H1 (cell line): ENCODE measurements around the gene RDH16. TPM values are rescaled to one million over a fixed set of nuclear protein-coding genes. Genes with fewer than 3 reads are reported as not detected.

Experiments used
- CTCF ChIA-PET: fragments of 300-600 bp; sonication (Branson Sonifier 250); formaldehyde crosslinking; loops from one replicate; lab custom pipeline; 2021; ENCODE audit not compliant: partially characterized antibody; lab: Charles Lee
- POLR2A ChIA-PET: fragments of 300-600 bp; sonication (Branson Sonifier 250); formaldehyde crosslinking; loops from one replicate; lab custom pipeline; 2021; ENCODE audit warnings: inconsistent platforms; ENCODE audit not compliant: partially characterized antibody; lab: Charles Lee
- DNase-seq, 2 experiments: peaks; one replicate each; pipeline versions ENCODE4 v3.0.0 to v3.0.0-alpha.2; 2010 to 2022; ENCODE audit warnings: low spot score in 2 of 2, low read depth in 1 of 2, mixed read lengths in 1 of 2
- FAIRE-seq: peaks from 2 replicates; lab custom pipeline; 2011; peaks lifted over from hg19 to GRCh38; lab: Jason Lieb, UNC
- H2AFZ ChIP-seq: 2 replicates; pipeline ENCODE4 v1.8.1; 2012; ENCODE audit warnings: low read length, inconsistent platforms
- H2AK5ac ChIP-seq: 2 replicates; pipeline ENCODE4 v1.6.1; 2013; ENCODE audit warnings: low read depth, low read length
- H2BK120ac ChIP-seq: replicated peaks from 2 replicates; pipeline ENCODE3; 2013; ENCODE audit warnings: low read depth, low read length, inconsistent platforms
- H2BK12ac ChIP-seq: 2 replicates; pipeline ENCODE4 v1.6.1; 2013; ENCODE audit warnings: low read depth, low read length
- H2BK15ac ChIP-seq: 2 replicates; pipeline ENCODE4 v1.6.1; 2013; ENCODE audit warnings: low read length
- H2BK20ac ChIP-seq: 2 replicates; pipeline ENCODE4 v1.6.1; 2013; ENCODE audit warnings: low read length
- H2BK5ac ChIP-seq: 2 replicates; pipeline ENCODE4 v1.6.1; 2013; ENCODE audit warnings: low read depth, low read length
- H3K14ac ChIP-seq: 2 replicates; pipeline ENCODE4 v1.6.1; 2013; ENCODE audit warnings: inconsistent platforms; ENCODE audit not compliant: insufficient read length
- H3K18ac ChIP-seq: 2 replicates; pipeline ENCODE4 v1.6.1; 2013; ENCODE audit warnings: low read length; ENCODE audit errors: extremely low read depth
- H3K23ac ChIP-seq: 2 replicates; pipeline ENCODE4 v1.6.1; 2013; ENCODE audit warnings: inconsistent platforms; ENCODE audit not compliant: insufficient read length
- H3K23me2 ChIP-seq: 2 replicates; pipeline ENCODE4 v1.6.1; 2013; ENCODE audit warnings: low read depth, low read length
- H3K27ac ChIP-seq: 2 replicates; pipeline ENCODE4 v1.6.1; 2011; ENCODE audit warnings: low read depth, low read length, inconsistent platforms
- H3K27me3 ChIP-seq, 4 experiments: replicated peaks in 1 of 4; 1 replicate in 1 of 4; 2 replicates in 3 of 4; pipeline versions ENCODE4 v1.6.1 to v1.8.1; 2011 to 2013; ENCODE audit warnings: low read length in 3 of 4, mild to moderate bottlenecking in 3 of 4, inconsistent platforms in 2 of 4, mixed read lengths in 2 of 4, moderate library complexity in 1 of 4; ENCODE audit not compliant: control insufficient read depth in 3 of 4, insufficient read depth in 3 of 4; ENCODE audit errors: extremely low read depth in 1 of 4
- H3K36me3 ChIP-seq, 4 experiments: 2 replicates each; pipeline versions ENCODE4 v1.6.1 to v1.8.1; 2011 to 2013; ENCODE audit warnings: mild to moderate bottlenecking in 4 of 4, low read length in 3 of 4, moderate library complexity in 2 of 4, control low read depth in 1 of 4, inconsistent platforms in 1 of 4; ENCODE audit not compliant: insufficient read depth in 4 of 4, control insufficient read depth in 2 of 4
- H3K4ac ChIP-seq: replicated peaks from 2 replicates; pipeline ENCODE3; 2013; ENCODE audit warnings: low read length, low read depth, mixed read lengths, inconsistent platforms; ENCODE audit not compliant: insufficient read length
- H3K4me1 ChIP-seq, 4 experiments: replicated peaks in 1 of 4; 1 replicate in 1 of 4; 2 replicates in 3 of 4; pipeline versions ENCODE4 v1.6.1 to v1.8.1; 2011 to 2013; ENCODE audit warnings: low read length in 3 of 4, inconsistent platforms in 2 of 4, mixed read lengths in 1 of 4; ENCODE audit not compliant: insufficient read depth in 4 of 4, control insufficient read depth in 3 of 4
- H3K4me2 ChIP-seq, 2 experiments: 2 replicates each; pipeline versions ENCODE4 v1.6.1 to v1.8.1; 2011 to 2013; ENCODE audit warnings: low read depth in 2 of 2, low read length in 2 of 2, control low read depth in 1 of 2, inconsistent platforms in 1 of 2, mild to moderate bottlenecking in 1 of 2; ENCODE audit not compliant: insufficient read depth in 1 of 2
- H3K4me3 ChIP-seq, 4 experiments: fragments of 200-600, 300-600 bp in 1 of 4; sonication (generic), shearing (Covaris generic), sonication (Bioruptor Twin) in 1 of 4; 2 replicates each; pipeline versions ENCODE4 v1.5.1 to v1.8.1; 2011 to 2016; ENCODE audit warnings: low read length in 4 of 4, low read depth in 3 of 4, control low read depth in 2 of 4, inconsistent platforms in 2 of 4, mild to moderate bottlenecking in 2 of 4, mixed read lengths in 1 of 4, moderate library complexity in 1 of 4; ENCODE audit not compliant: insufficient read depth in 2 of 4; ENCODE audit errors: extremely low read depth in 1 of 4
- H3K56ac ChIP-seq: replicated peaks from 2 replicates; pipeline ENCODE3; 2013; ENCODE audit warnings: low read depth, mild to moderate bottlenecking, mixed read lengths, low read length, inconsistent platforms; ENCODE audit not compliant: insufficient read length
- H3K79me1 ChIP-seq: 2 replicates; pipeline ENCODE4 v1.6.1; 2013; ENCODE audit warnings: low read depth, low read length, control low read depth
- H3K79me2 ChIP-seq, 2 experiments: 2 replicates each; pipeline versions ENCODE4 v1.6.1 to v1.8.1; 2012 to 2013; ENCODE audit warnings: low read length in 2 of 2, mild to moderate bottlenecking in 2 of 2, inconsistent platforms in 1 of 2; ENCODE audit not compliant: insufficient read depth in 2 of 2, control insufficient read depth in 1 of 2
- H3K9ac ChIP-seq, 4 experiments: replicated peaks in 1 of 4; 1 replicate in 1 of 4; 2 replicates in 3 of 4; pipeline versions ENCODE4 v1.6.1 to v1.8.1; 2011 to 2013; ENCODE audit warnings: low read depth in 3 of 4, low read length in 3 of 4, control low read depth in 2 of 4, mild to moderate bottlenecking in 2 of 4, moderate library complexity in 2 of 4, inconsistent platforms in 1 of 4; ENCODE audit errors: extremely low read depth in 1 of 4
- H3K9me3 ChIP-seq, 2 experiments: 2 replicates each; pipeline versions ENCODE4 v1.6.1 to v1.8.1; 2012 to 2013; ENCODE audit warnings: mild to moderate bottlenecking in 2 of 2, moderate library complexity in 2 of 2, control low read depth in 1 of 2, inconsistent platforms in 1 of 2, low read depth in 1 of 2, low read length in 1 of 2, mixed read lengths in 1 of 2; ENCODE audit not compliant: insufficient read depth in 2 of 2
- H4K20me1 ChIP-seq, 2 experiments: replicated peaks in 1 of 2; 2 replicates each; pipeline versions ENCODE3 to v1.8.1; 2011 to 2013; ENCODE audit warnings: inconsistent platforms in 2 of 2, low read length in 2 of 2, mild to moderate bottlenecking in 1 of 2; ENCODE audit not compliant: insufficient read depth in 2 of 2, control insufficient read depth in 1 of 2
- H4K5ac ChIP-seq: 2 replicates; pipeline ENCODE4 v1.6.1; 2013; ENCODE audit warnings: low read length, low read depth, mixed read lengths, inconsistent platforms; ENCODE audit not compliant: insufficient read length
- H4K8ac ChIP-seq: 2 replicates; pipeline ENCODE4 v1.8.0; 2013; ENCODE audit warnings: mild to moderate bottlenecking, moderate library complexity, low read length, inconsistent platforms; ENCODE audit not compliant: insufficient read depth; ENCODE audit errors: extremely low read depth
- H4K91ac ChIP-seq: replicated peaks from 2 replicates; pipeline ENCODE3; 2013; ENCODE audit warnings: low read length, mixed read lengths, inconsistent platforms; ENCODE audit not compliant: insufficient read length
- ATF3 ChIP-seq: IDR thresholded peaks from 2 replicates; pipeline ENCODE4 v1.6.1; 2011; ENCODE audit warnings: low read depth, mild to moderate bottlenecking, low read length; ENCODE audit not compliant: insufficient read depth
- E2F6 ChIP-seq: IDR thresholded peaks from 2 replicates; pipeline ENCODE4 v1.6.1; 2012; ENCODE audit warnings: inconsistent platforms
- NRF1 ChIP-seq: IDR thresholded peaks from 2 replicates; pipeline ENCODE4 v1.6.1; 2011; ENCODE audit warnings: mild to moderate bottlenecking, low read depth, low read length, improper control_type of control experiment
- RFX5 ChIP-seq: IDR thresholded peaks from 2 replicates; pipeline ENCODE4 v1.6.1; 2011; ENCODE audit warnings: low read depth, low read length, improper control_type of control experiment, borderline replicate concordance
- SIX5 ChIP-seq: IDR thresholded peaks from 2 replicates; pipeline ENCODE4 v1.6.1; 2011; ENCODE audit warnings: mild to moderate bottlenecking, low read depth, low read length
- SP4 ChIP-seq: IDR thresholded peaks from 2 replicates; pipeline ENCODE4 v1.6.1; 2012; ENCODE audit warnings: low read length, inconsistent platforms
- TAF7 ChIP-seq: optimal IDR thresholded peaks from 2 replicates; pipeline ENCODE3; 2011; ENCODE audit warnings: low read depth, mild to moderate bottlenecking, inconsistent platforms, low read length, moderate library complexity, borderline replicate concordance
- TBP ChIP-seq: IDR thresholded peaks from 2 replicates; pipeline ENCODE4 v1.6.1; 2011; ENCODE audit warnings: low read depth, low read length, improper control_type of control experiment
- ZNF274 ChIP-seq: IDR thresholded peaks from 2 replicates; pipeline ENCODE4 v1.7.0; 2012; ENCODE audit warnings: low read length, borderline replicate concordance; ENCODE audit errors: extremely low read depth
- WGBS, 2 experiments: shearing (Covaris generic) in 1 of 2; methylation state at CpG; one replicate each; pipeline versions ENCODE4 v1.1.6 to v1.1.7; 2013 to 2015; ENCODE audit warnings: low lambda C conversion rate in 2 of 2, mixed read lengths in 2 of 2, inconsistent platforms in 1 of 2, low coverage in 1 of 2, missing lambda C conversion rate in 1 of 2; ENCODE audit not compliant: insufficient replicate concordance in 2 of 2, insufficient coverage in 1 of 2, insufficient read length in 1 of 2; ENCODE audit errors: extremely low coverage in 1 of 2, missing lambda C conversion rate in 1 of 2; 5-methylcytosine and 5-hydroxymethylcytosine counted together
- polyA plus RNA-seq, 7 experiments: library from polyadenylated mRNA; depleted of rRNA in 3 of 7; stranded (reverse) in 5 of 7; unstranded in 2 of 7; fragments of >200 nt in 5 of 7; fragments of 200-250 nt in 2 of 7; gene quantifications; 1 replicate in 5 of 7; 2 replicates in 1 of 7; 4 replicates in 1 of 7; pipeline versions ENCODE4 v1.2.1 to v1.2.3, GENCODE V29; 2011 to 2013; ENCODE audit warnings: missing spikeins in 2 of 7, mixed read lengths in 2 of 7
- total RNA-seq: library from RNA; stranded (reverse); fragmentation: NEBNext Ultra II Directional; extraction: Animal tissue kit (Norgen Biotek cat#: 25700); gene quantifications from 2 replicates; pipeline ENCODE4 v1.2.1, GENCODE V29; 2021

The RDH16 gene
- total and polyA plus RNA-seq, 2 of the 8 experiments (the other 6 are each of a cell fraction or from before 2014, with no cell fraction given): 0.30 to 0.79 TPM

GRCh38 chr12:56990648-56991318, 33.4 kb upstream of the RDH16 start:
- Histone ChIP-seq H3K23me2 (no peaks in the 10 kb centered on the region), H3K18ac (no peak overlapping the region), H2BK20ac (no peak overlapping the region), H4K5ac (no peak overlapping the region), H4K20me1 (no peaks in the 10 kb centered on the region), H2AFZ (no peak overlapping the region), H3K9me3 (no peaks in the 10 kb centered on the region), H3K36me3 (no peaks in the 10 kb centered on the region), H3K27me3 (no peaks in the 10 kb centered on the region), H3K9ac (no peak overlapping the region), H4K91ac (no peak overlapping the region), H3K23ac (no peak overlapping the region), H3K4ac (no peak overlapping the region), H3K79me1 (no peaks in the 10 kb centered on the region), H4K8ac (no peak overlapping the region), H2AK5ac (no peak overlapping the region), H2BK5ac (no peak overlapping the region), H3K4me2 (no peak overlapping the region), H3K27ac (no peak overlapping the region), H2BK15ac (no peak overlapping the region), H3K79me2 (no peaks in the 10 kb centered on the region), H3K4me3 (no peak overlapping the region), H3K4me1 (peaks cover 0 to 3% (median under 1%) of the 10 kb centered on the region in 4 experiments; a peak in 2 of 7 replicates), H2BK12ac (0 out of 2 replicates have a peak overlapping the region, but pooled peaks have one; percentile 17), H3K14ac (no peak overlapping the region), H3K56ac (no peak overlapping the region), H2BK120ac (no peak overlapping the region)
- no peak for TF ChIP-seq SP4
- TF ChIP-seq NRF1: no peak
- TF ChIP-seq RFX5: no peak
- no peak for TF ChIP-seq TAF7
- TF ChIP-seq ATF3: no peak
- TF ChIP-seq ZNF274: no peak
- TF ChIP-seq TBP: no peak
- no peak for TF ChIP-seq SIX5
- TF ChIP-seq E2F6: no peak
- 85% methylated on average over 7 of the region's 7 CpGs; no CpG with 5 or more reads in 1 of the 2 experiments for WGBS, 2 experiments
- POLR2A ChIA-PET: interaction anchor here (0.6 to 1.8 kb wide), 2 partner anchors 10 to 74 kb away, joined by 3 to 5 read pairs; no protein-coding TSS in a partner anchor
- peak in 1 of 2 experiments; percentile 42 for DNase-seq
- no peak for FAIRE-seq
- CTCF ChIA-PET: interaction anchor here (0.6 to 5.5 kb wide), 5 partner anchors 12 to 151 kb away, joined by 3 to 59 read pairs (median 4); partner anchors contain the start of gene ZBTB39
